ENCODE results near the gene ATG101.

The ATG101 gene

GRCh38 chr12:52057638-52058576, 11.9 kb upstream of the ATG101 start:
- Histone ChIP-seq H2AFZ (ENCODE audit: insufficient read depth, low read length, poor library complexity) (no peak overlapping the region), H3K4me2 (ENCODE audit: low read length) (no peak overlapping the region), H3K4me3 (ENCODE audit: low read depth, low read length) (no peak overlapping the region), H3K9ac (ENCODE audit: low read length) (no peak overlapping the region), H3K27ac (ENCODE audit: low read depth, low read length) (no peak overlapping the region), H3K4ac (ENCODE audit: low read depth, low read length) (no peak overlapping the region), H3K18ac (ENCODE audit: low read length) (no peak overlapping the region), H4K91ac (ENCODE audit: low read depth, low read length) (no peak overlapping the region), H3K9me3 (ENCODE audit: insufficient read depth, low read depth, low read length) (no peaks in the 10 kb centered on the region), H3K4me1 (ENCODE audit: control insufficient read depth in 1 of 2, insufficient read depth in 2 of 2, low read length in 2 of 2) (no peaks in the 10 kb centered on the region), H3K27me3 (ENCODE audit: insufficient read depth, low read length) (no peaks in the 10 kb centered on the region), H3K23ac (ENCODE audit: low read length) (no peak overlapping the region), H3K79me1 (ENCODE audit: low read length) (no peaks in the 10 kb centered on the region), H2AK5ac (ENCODE audit: low read length) (no peak overlapping the region), H3K79me2 (ENCODE audit: control insufficient read depth, insufficient read depth, low read length, poor library complexity) (no peaks in the 10 kb centered on the region), H3K36me3 (ENCODE audit: control insufficient read depth in 1 of 2, insufficient read depth in 2 of 2, low read length in 2 of 2) (peaks cover 27 to 36% of the 10 kb centered on the region in 2 experiments), H4K8ac (ENCODE audit: low read depth, low read length) (no peak overlapping the region), H3K14ac (ENCODE audit: low read length) (no peak overlapping the region), H2BK120ac (ENCODE audit: insufficient read depth, low read length, poor library complexity) (no peak overlapping the region), H2BK12ac (ENCODE audit: low read length) (no peak overlapping the region), H4K12ac (ENCODE audit: low read depth, low read length) (no peak overlapping the region), H2BK5ac (ENCODE audit: low read depth, low read length, poor library complexity) (no peak overlapping the region)
- DNase-seq = no peak
- no CpG with 5 or more reads among the region's 14 CpGs for WGBS (ENCODE audit: extremely low coverage, insufficient coverage, insufficient read length)

DNA sequence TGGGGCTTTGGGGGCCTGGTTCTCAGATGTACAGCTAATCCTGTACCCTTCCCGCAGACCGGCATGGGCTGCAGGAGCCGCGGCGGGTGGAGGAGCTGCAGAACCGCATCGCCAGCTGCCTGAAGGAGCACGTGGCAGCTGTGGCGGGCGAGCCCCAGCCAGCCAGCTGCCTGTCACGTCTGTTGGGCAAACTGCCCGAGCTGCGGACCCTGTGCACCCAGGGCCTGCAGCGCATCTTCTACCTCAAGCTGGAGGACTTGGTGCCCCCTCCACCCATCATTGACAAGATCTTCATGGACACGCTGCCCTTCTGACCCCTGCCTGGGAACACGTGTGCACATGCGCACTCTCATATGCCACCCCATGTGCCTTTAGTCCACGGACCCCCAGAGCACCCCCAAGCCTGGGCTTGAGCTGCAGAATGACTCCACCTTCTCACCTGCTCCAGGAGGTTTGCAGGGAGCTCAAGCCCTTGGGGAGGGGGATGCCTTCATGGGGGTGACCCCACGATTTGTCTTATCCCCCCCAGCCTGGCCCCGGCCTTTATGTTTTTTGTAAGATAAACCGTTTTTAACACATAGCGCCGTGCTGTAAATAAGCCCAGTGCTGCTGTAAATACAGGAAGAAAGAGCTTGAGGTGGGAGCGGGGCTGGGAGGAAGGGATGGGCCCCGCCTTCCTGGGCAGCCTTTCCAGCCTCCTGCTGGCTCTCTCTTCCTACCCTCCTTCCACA, 11.0 kb upstream of the ATG101 start:
- no peak overlapping the region for H3K23ac ChIP-seq (ENCODE audit: low read length)
- H4K8ac ChIP-seq (ENCODE audit: low read depth, low read length) = no peak overlapping the region
- no peak overlapping the region for H2BK5ac ChIP-seq (ENCODE audit: low read depth, low read length, poor library complexity)
- WGBS (ENCODE audit: extremely low coverage, insufficient coverage, insufficient read length) = no CpG with 5 or more reads among the region's 25 CpGs
- no peaks in the 10 kb centered on the region for H3K9me3 ChIP-seq (ENCODE audit: insufficient read depth, low read depth, low read length)
- H3K18ac ChIP-seq (ENCODE audit: low read length) = no peak overlapping the region
- no peak overlapping the region for H3K4me2 ChIP-seq (ENCODE audit: low read length)
- H4K12ac ChIP-seq (ENCODE audit: low read depth, low read length) = no peak overlapping the region
- no peak overlapping the region for H2BK120ac ChIP-seq (ENCODE audit: insufficient read depth, low read length, poor library complexity)
- no peak overlapping the region for H2AK5ac ChIP-seq (ENCODE audit: low read length)
- no peak overlapping the region for H4K91ac ChIP-seq (ENCODE audit: low read depth, low read length)
- no peak overlapping the region for H3K27ac ChIP-seq (ENCODE audit: low read depth, low read length)
- H3K4me3 ChIP-seq (ENCODE audit: low read depth, low read length) = no peak overlapping the region
- no peaks in the 10 kb centered on the region for H3K4me1 ChIP-seq (ENCODE audit: control insufficient read depth in 1 of 2, insufficient read depth in 2 of 2, low read length in 2 of 2)
- no peak overlapping the region for H2BK12ac ChIP-seq (ENCODE audit: low read length)
- peaks cover 27 to 36% of the 10 kb centered on the region in 2 experiments for H3K36me3 ChIP-seq (ENCODE audit: control insufficient read depth in 1 of 2, insufficient read depth in 2 of 2, low read length in 2 of 2)
- no peak for DNase-seq
- H3K9ac ChIP-seq (ENCODE audit: low read length) = no peak overlapping the region
- H3K79me2 ChIP-seq (ENCODE audit: control insufficient read depth, insufficient read depth, low read length, poor library complexity) = no peaks in the 10 kb centered on the region
- H3K79me1 ChIP-seq (ENCODE audit: low read length) = no peaks in the 10 kb centered on the region
- no peak overlapping the region for H2AFZ ChIP-seq (ENCODE audit: insufficient read depth, low read length, poor library complexity)
- H3K4ac ChIP-seq (ENCODE audit: low read depth, low read length) = no peak overlapping the region
- H3K14ac ChIP-seq (ENCODE audit: low read length) = no peak overlapping the region
- H3K27me3 ChIP-seq (ENCODE audit: insufficient read depth, low read length) = no peaks in the 10 kb centered on the region

DNA sequence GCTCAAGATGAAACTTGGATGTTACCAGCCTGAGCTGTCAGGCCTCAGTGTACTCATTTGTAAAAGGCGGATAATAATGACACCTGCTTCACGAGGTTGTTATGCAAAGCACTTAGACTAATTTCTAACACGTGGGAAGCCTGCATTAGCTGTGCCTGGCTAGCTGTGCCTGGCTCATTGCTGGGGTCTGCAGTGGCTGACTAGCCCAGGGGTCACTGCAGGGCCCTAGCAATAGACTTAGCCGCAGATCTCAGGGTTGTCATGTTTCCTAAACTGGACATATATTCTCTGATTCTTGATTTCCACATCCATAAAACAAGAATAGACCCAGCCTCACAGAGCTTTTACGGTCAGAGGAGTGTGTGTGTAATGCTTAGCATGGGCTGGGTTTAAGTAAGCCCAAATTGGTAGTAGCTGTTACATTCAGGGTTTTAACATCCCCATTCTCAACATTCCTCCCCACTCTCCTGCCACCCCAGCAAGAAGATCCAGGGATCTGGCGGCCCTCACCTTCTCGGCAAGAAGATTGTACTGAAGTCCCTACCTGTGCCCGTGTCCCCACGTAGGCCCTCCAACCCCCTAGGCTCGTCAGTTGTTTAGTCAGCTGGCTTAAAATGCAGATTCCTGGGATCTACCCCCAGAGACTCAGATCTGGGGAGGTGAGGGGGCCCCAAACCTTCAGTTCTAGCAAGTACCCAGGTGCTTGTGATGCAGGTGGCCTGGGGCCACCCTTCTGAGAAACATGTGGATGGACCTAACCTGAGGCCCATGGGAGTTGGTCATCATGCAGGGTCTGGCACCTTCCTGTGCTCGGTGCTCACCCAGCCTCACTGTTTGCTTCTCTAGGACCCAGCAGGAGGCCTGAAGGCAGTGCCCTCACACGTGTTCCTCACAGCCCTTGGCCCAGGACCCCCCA, 9.9 kb upstream of the ATG101 start:
- no peak overlapping the region for H3K9ac ChIP-seq (ENCODE audit: low read length)

More for the DNA sequence above, 9.9 kb upstream of the ATG101 start:
- Histone ChIP-seq H3K9me3 (ENCODE audit: insufficient read depth, low read depth, low read length) (no peaks in the 10 kb centered on the region), H2AK5ac (ENCODE audit: low read length) (no peak overlapping the region), H2BK12ac (ENCODE audit: low read length) (no peak overlapping the region), H3K23ac (ENCODE audit: low read length) (no peak overlapping the region), H4K8ac (ENCODE audit: low read depth, low read length) (no peak overlapping the region), H2AFZ (ENCODE audit: insufficient read depth, low read length, poor library complexity) (no peak overlapping the region), H3K4me2 (ENCODE audit: low read length) (no peak overlapping the region), H3K36me3 (ENCODE audit: control insufficient read depth in 1 of 2, insufficient read depth in 2 of 2, low read length in 2 of 2) (peaks cover 23 to 28% of the 10 kb centered on the region in 2 experiments), H3K4me3 (ENCODE audit: low read depth, low read length) (no peak overlapping the region), H4K91ac (ENCODE audit: low read depth, low read length) (no peak overlapping the region), H3K27me3 (ENCODE audit: insufficient read depth, low read length) (no peaks in the 10 kb centered on the region), H3K27ac (ENCODE audit: low read depth, low read length) (no peak overlapping the region), H2BK120ac (ENCODE audit: insufficient read depth, low read length, poor library complexity) (no peak overlapping the region), H2BK5ac (ENCODE audit: low read depth, low read length, poor library complexity) (no peak overlapping the region), H3K79me2 (ENCODE audit: control insufficient read depth, insufficient read depth, low read length, poor library complexity) (no peaks in the 10 kb centered on the region), H4K12ac (ENCODE audit: low read depth, low read length) (peak overlapping the region; percentile 20), H3K18ac (ENCODE audit: low read length) (no peak overlapping the region), H3K4me1 (ENCODE audit: control insufficient read depth in 1 of 2, insufficient read depth in 2 of 2, low read length in 2 of 2) (no peaks in the 10 kb centered on the region), H3K14ac (ENCODE audit: low read length) (no peak overlapping the region), H3K79me1 (ENCODE audit: low read length) (no peaks in the 10 kb centered on the region), H3K4ac (ENCODE audit: low read depth, low read length) (no peak overlapping the region)
- no peak for DNase-seq
- WGBS (ENCODE audit: extremely low coverage, insufficient coverage, insufficient read length) = no CpG with 5 or more reads among the region's 12 CpGs

Data from trophoblast cell (in vitro differentiated cells and primary cell).